Urinary bladder (tissue), 4 donors: ENCODE results near the gene PLN. TPM values are rescaled to one million over a fixed set of nuclear protein-coding genes. Genes with fewer than 3 reads are reported as not detected.

Experiments used
- DNase-seq: peaks from one replicate; pipeline ENCODE4 v3.0.0-alpha.2; 2015; ENCODE audit errors: extremely low spot score
- H3K27ac ChIP-seq: one replicate; pipeline ENCODE4 v1.5.1; 2013; ENCODE audit warnings: low read depth, mild to moderate bottlenecking, moderate library complexity
- H3K36me3 ChIP-seq: one replicate; pipeline ENCODE4 v1.6.1; 2013; ENCODE audit warnings: mild to moderate bottlenecking, moderate library complexity; ENCODE audit not compliant: insufficient read depth
- H3K4me1 ChIP-seq: one replicate; pipeline ENCODE4 v1.6.1; 2013; ENCODE audit warnings: mild to moderate bottlenecking, moderate library complexity; ENCODE audit not compliant: insufficient read depth
- H3K4me3 ChIP-seq: one replicate; pipeline ENCODE4 v1.5.1; 2013; ENCODE audit warnings: low read depth, low read length
- WGBS: extraction: QIAGEN DNeasy Blood & Tissue Kit; methylation state at CpG from one replicate; pipeline ENCODE4 v1.1.7; 2013; 5-methylcytosine and 5-hydroxymethylcytosine counted together
- polyA plus RNA-seq: library from polyadenylated mRNA; stranded (reverse); fragments of 200-250 nt; gene quantifications from one replicate; pipeline ENCODE4 v1.2.3, GENCODE V29; 2013
- total RNA-seq: library from RNA; depleted of rRNA; stranded (reverse); fragments of >200 nt; gene quantifications from one replicate; pipeline ENCODE4 v1.2.3, GENCODE V29; 2014
- donor health status: healthy with polysubstance abuse.
- donor health status: healthy.

The PLN gene
- total and polyA plus RNA-seq, 2 donors: 96.0 to 178 TPM

DNA sequence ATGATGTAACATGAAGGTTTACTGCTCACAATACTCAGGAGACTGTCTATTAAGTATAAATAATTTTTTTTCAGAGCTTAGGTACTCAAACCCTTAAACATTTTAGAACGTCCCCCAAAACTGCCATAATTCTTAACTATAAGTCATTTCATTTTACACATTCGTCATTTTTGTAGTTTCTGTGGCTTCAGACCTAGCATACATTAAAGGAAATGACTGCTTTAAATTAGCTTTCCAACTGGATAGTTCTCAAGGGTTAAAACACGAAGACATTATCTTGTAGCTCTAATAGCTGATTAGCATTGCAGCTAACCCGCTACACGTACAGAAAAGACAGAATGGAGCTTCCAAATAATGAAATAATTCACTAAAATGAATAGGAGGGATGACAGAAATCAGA, 24.9 kb upstream of the PLN start:
- 92% methylated on average over 5 of the region's 5 CpGs for WGBS
- Histone ChIP-seq H3K4me3 (no peak overlapping the region), H3K27ac (no peak overlapping the region), H3K4me1 (no peaks in the 10 kb centered on the region), H3K36me3 (no peaks in the 10 kb centered on the region)
- no peak for DNase-seq

GRCh38 chr6:118524686-118525085, 23.4 kb upstream of the PLN start:
- 82% methylated on average over 2 of the region's 2 CpGs for WGBS
- no peak overlapping the region for H3K27ac ChIP-seq
- no peaks in the 10 kb centered on the region for H3K4me1 ChIP-seq
- H3K36me3 ChIP-seq: no peaks in the 10 kb centered on the region
- DNase-seq: no peak
- H3K4me3 ChIP-seq: no peak overlapping the region

- no peaks in the 10 kb centered on the region for H3K4me1 ChIP-seq
- H3K36me3 ChIP-seq: no peaks in the 10 kb centered on the region
- no peak for DNase-seq
- H3K27ac ChIP-seq: no peak overlapping the region
- no peak overlapping the region for H3K4me3 ChIP-seq
- 72% methylated on average over 4 of the region's 4 CpGs for WGBS
Measured at GRCh38 chr6:118525913-118526780, 21.9 kb upstream of the PLN start.

DNA sequence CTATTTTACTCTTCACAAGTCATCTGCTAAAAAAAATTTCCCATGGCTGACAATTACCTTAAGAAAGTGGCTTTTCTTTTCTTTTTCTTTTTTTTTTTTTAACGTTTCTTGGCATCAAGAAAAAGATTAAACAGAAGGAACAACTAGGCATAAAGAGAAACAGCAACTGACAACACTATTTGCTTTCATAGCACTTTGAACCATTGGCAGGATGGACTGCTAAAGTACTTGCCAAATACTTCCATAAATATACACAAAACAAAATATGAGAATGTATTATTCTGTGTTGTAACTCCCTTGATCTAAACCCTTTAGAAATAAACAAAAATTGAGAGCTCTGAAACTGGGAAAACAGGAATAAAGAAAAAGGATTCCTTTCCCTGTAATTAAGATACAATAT, 20.0 kb upstream of the PLN start:
- DNase-seq: no peak

DNA sequence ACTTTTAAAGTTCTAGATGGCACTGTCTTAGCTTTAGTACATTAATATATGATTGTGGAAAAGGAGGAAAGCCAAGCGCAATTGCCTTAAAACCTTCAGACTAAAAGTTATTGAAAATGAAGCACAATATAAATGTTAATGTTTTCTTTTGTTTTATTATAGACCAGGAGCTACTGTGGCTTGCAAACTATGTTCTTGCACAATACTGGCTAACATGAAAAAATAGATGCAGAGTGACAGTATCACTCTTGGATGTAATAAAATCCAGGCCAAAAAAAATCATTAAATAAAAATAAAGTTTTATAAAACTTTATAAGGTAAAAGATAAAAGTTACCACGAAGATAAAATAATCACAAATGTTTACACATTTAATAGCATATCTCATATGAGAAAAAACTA, 18.3 kb upstream of the PLN start:
- no peak overlapping the region for H3K4me3 ChIP-seq
- no peaks in the 10 kb centered on the region for H3K36me3 ChIP-seq
- H3K4me1 ChIP-seq: no peaks in the 10 kb centered on the region
- no peak for DNase-seq
- no peak overlapping the region for H3K27ac ChIP-seq
- WGBS: 59% methylated on average over 2 of the region's 2 CpGs

More for the DNA sequence above, 20.0 kb upstream of the PLN start:
- Histone ChIP-seq H3K27ac (no peak overlapping the region), H3K4me1 (no peaks in the 10 kb centered on the region), H3K4me3 (no peak overlapping the region), H3K36me3 (no peaks in the 10 kb centered on the region)
- 15% methylated on average over 1 of the region's 1 CpG for WGBS

DNA sequence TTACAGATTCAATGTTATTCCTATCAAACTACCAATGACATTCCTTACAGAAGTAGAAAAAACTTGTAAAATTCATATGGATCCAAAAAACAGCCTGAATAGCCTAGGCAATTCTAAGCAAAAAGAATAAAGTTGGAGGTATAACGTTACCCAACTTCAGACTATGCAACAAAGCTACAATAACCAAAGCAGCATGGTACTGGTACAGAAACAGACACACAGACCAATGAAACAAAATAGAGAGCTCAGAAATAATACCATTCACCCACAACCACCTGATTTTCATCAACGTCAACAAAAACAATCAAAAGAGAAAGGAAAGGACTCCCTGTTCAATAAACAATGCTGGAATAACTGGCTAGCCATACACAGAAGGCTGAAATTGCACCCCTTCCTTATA, 17.2 kb upstream of the PLN start:
- WGBS: 97% methylated on average over 2 of the region's 2 CpGs
- H3K36me3 ChIP-seq: no peaks in the 10 kb centered on the region

GRCh38 chr6:118535176-118535844, 12.8 kb upstream of the PLN start:
- no peak overlapping the region for H3K4me3 ChIP-seq
- WGBS: 97% methylated on average over 6 of the region's 6 CpGs
- no peak overlapping the region for H3K27ac ChIP-seq
- DNase-seq: no peak
- no peaks in the 10 kb centered on the region for H3K4me1 ChIP-seq
- H3K36me3 ChIP-seq: no peaks in the 10 kb centered on the region

More for the DNA sequence above, 17.2 kb upstream of the PLN start:
- Histone ChIP-seq H3K27ac (no peak overlapping the region), H3K4me3 (no peak overlapping the region), H3K4me1 (no peaks in the 10 kb centered on the region)
- DNase-seq: no peak

- no peak for DNase-seq
- Histone ChIP-seq H3K27ac (no peak overlapping the region), H3K36me3 (no peaks in the 10 kb centered on the region), H3K4me3 (no peak overlapping the region), H3K4me1 (no peaks in the 10 kb centered on the region)
- WGBS: 80% methylated on average over 2 of the region's 2 CpGs
Measured at GRCh38 chr6:118536478-118536877, 11.6 kb upstream of the PLN start.

- H3K4me1 ChIP-seq: no peaks in the 10 kb centered on the region
- DNase-seq: no peak
- H3K36me3 ChIP-seq: no peaks in the 10 kb centered on the region
- no peak overlapping the region for H3K27ac ChIP-seq
- no peak overlapping the region for H3K4me3 ChIP-seq
- 19% methylated on average over 2 of the region's 2 CpGs for WGBS
Measured at GRCh38 chr6:118537574-118537973, 10.5 kb upstream of the PLN start.

GRCh38 chr6:118542184-118542952, 5.7 kb upstream of the PLN start:
- H3K36me3 ChIP-seq: peaks cover 2% of the 10 kb centered on the region
- H3K4me1 ChIP-seq: no peaks in the 10 kb centered on the region
- WGBS: 94% methylated on average over 3 of the region's 3 CpGs
- H3K27ac ChIP-seq: no peak overlapping the region
- H3K4me3 ChIP-seq: no peak overlapping the region
- DNase-seq: no peak

DNA sequence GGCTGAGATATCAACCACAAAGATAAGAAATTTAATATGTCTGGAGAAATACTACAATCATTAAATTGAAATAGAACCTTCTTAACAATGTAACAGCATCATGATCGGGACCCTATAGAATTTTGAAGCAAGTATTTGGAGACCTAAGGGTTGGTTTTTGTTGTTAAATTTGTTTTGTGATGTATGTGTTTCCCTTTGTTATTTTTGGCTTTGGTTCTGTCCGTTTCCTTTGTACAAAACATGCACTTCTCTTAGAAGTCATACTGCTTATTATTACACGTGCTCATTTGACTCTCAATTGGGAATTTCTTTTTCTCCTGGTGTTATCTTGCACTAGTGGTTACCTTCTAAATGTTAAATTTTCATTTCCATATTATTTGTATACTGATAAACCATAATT, 4.0 kb upstream of the PLN start:
- Histone ChIP-seq H3K4me1 (no peaks in the 10 kb centered on the region), H3K4me3 (no peak overlapping the region), H3K27ac (no peak overlapping the region), H3K36me3 (peaks cover 2% of the 10 kb centered on the region)
- 90% methylated on average over 3 of the region's 3 CpGs for WGBS
- no peak for DNase-seq

DNA sequence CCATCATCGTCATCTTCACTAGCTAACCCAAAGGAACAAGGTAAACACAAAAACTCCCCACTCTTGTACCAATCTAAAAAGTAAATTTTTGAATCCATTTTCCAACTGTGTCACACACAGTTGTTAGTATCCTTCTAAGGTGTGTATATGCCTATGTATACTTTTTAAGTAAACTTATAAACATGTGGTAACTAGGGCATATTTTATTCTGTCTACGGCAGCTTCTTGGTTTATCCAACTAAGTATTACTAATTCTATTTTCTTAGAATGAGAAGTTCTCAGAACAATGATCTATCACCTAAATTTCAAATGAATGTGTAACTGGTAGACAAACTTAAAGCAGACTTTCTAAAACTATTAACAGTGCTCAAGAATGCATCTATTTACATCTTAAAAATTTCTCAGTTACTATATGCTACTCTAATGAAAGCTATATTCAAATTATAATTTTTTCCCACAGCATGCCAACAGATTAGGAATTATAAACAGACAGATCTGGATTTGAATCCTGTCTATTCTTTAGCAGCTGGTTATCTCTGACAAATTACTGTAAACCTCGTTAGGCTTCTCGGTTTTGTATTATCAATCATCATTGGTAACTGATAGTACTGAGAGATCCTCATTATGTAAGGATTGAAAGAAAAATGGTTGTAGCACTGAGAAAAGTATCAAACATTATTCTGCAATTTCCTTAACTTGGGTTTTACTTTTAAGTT, 1.8 kb upstream of the PLN start:
- Histone ChIP-seq H3K27ac (no peak overlapping the region), H3K36me3 (peaks cover 2% of the 10 kb centered on the region), H3K4me3 (no peak overlapping the region), H3K4me1 (no peaks in the 10 kb centered on the region)
- 46% methylated on average over 4 of the region's 4 CpGs for WGBS
- DNase-seq: no peak

GRCh38 chr6:118546880-118547218, 1.2 kb upstream of the PLN start:
- 46% methylated on average over 1 of the region's 1 CpG for WGBS
- Histone ChIP-seq H3K4me1 (no peaks in the 10 kb centered on the region), H3K27ac (no peak overlapping the region), H3K36me3 (peaks cover 2% of the 10 kb centered on the region), H3K4me3 (no peak overlapping the region)
- no peak for DNase-seq
